Calu3 (cell line): ENCODE measurements around the gene PLCL2. TPM values are rescaled to one million over a fixed set of nuclear protein-coding genes. Genes with fewer than 3 reads are reported as not detected.

ENCODE experiments used
- BruUV-seq: library from RNA; stranded (reverse); fragments of 400-500 nt; replicated peaks from 2 replicates; lab custom pipeline; 2021; lab: Mats Ljungman, UMichigan
- CTCF ChIA-PET: fragments of 300-600 bp; sonication (Branson Sonifier 250); formaldehyde crosslinking; loops from one replicate; lab custom pipeline; 2022; ENCODE audit warnings: antibody characterized with exemption; lab: Charles Lee
- DNase-seq: peaks from one replicate; pipeline ENCODE4 v3.0.0; 2022
- H3K27ac Mint-ChIP-seq: one replicate; pipeline ENCODE4 v1.8.0; 2022; ENCODE audit warnings: mixed read lengths; ENCODE audit not compliant: unreplicated experiment
- H3K27me3 Mint-ChIP-seq: one replicate; pipeline ENCODE4 v1.8.0; 2022; ENCODE audit warnings: mixed read lengths; ENCODE audit not compliant: unreplicated experiment
- H3K36me3 Mint-ChIP-seq: one replicate; pipeline ENCODE4 v1.8.0; 2022; ENCODE audit warnings: mild to moderate bottlenecking, moderate library complexity, mixed read lengths; ENCODE audit not compliant: insufficient read depth, unreplicated experiment
- H3K4me1 Mint-ChIP-seq: one replicate; pipeline ENCODE4 v1.8.0; 2022; ENCODE audit warnings: mild to moderate bottlenecking, low read depth, mixed read lengths; ENCODE audit not compliant: unreplicated experiment
- H3K4me3 Mint-ChIP-seq: one replicate; pipeline ENCODE4 v1.8.0; 2022; ENCODE audit warnings: mild to moderate bottlenecking, low read depth, moderate library complexity, mixed read lengths; ENCODE audit not compliant: unreplicated experiment
- H3K9me3 Mint-ChIP-seq: one replicate; pipeline ENCODE4 v1.8.0; 2022; ENCODE audit warnings: low read depth, mixed read lengths; ENCODE audit not compliant: unreplicated experiment
- CTCF ChIP-seq: fragments of 200-600 bp; IDR thresholded peaks from one replicate; pipeline ENCODE4 v1.8.0; 2022; ENCODE audit warnings: antibody characterized with exemption; ENCODE audit not compliant: unreplicated experiment
- intact Hi-C: fragments of 100-400 bp; cut with micrococcal nuclease; formaldehyde crosslinking; loops from one replicate; pipeline ENCODE4 v1.10.0; 2022; ENCODE audit not compliant: unreplicated experiment
- total RNA-seq: library from RNA; stranded (reverse); gene quantifications from 2 replicates; pipeline ENCODE4 v1.2.3, GENCODE V29; 2022

The PLCL2 gene
- total RNA-seq, 1 experiment from 2014 or later, result 5.8 TPM

- H3K36me3 Mint-ChIP-seq, result no peaks in the 10 kb centered on the region
These were observed 36.7 kb upstream of the PLCL2 start for GRCh38 chr3:16848007-16848406.

GRCh38 chr3:16849229-16849628, 35.5 kb upstream of the PLCL2 start:
- H3K4me1 Mint-ChIP-seq, result no peaks in the 10 kb centered on the region
- intact Hi-C loops, result no loop called here
- H3K9me3 Mint-ChIP-seq, result peaks cover 6% of the 10 kb centered on the region
- CTCF ChIA-PET, result interaction anchor here (0.5 to 0.8 kb wide), 2 partner anchors 190 to 250 kb away, joined by 3 to 7 read pairs; no protein-coding TSS in a partner anchor
- no peak for TF ChIP-seq CTCF
- DNase-seq, result peak; percentile 30
- no peak overlapping the region for H3K4me3 Mint-ChIP-seq
- no peak overlapping the region for H3K27ac Mint-ChIP-seq
- BruUV-seq, result no TSS peak
- H3K36me3 Mint-ChIP-seq, result no peaks in the 10 kb centered on the region
- H3K27me3 Mint-ChIP-seq, result no peaks in the 10 kb centered on the region

More at GRCh38 chr3:16848007-16848406, 36.7 kb upstream of the PLCL2 start:
- BruUV-seq, result no TSS peak
- intact Hi-C loops, result no loop called here
- no peak for DNase-seq
- CTCF ChIA-PET, result no interaction called here
- H3K4me3 Mint-ChIP-seq, result no peak overlapping the region
- H3K4me1 Mint-ChIP-seq, result no peaks in the 10 kb centered on the region
- H3K27me3 Mint-ChIP-seq, result no peaks in the 10 kb centered on the region
- TF ChIP-seq CTCF, result no peak
- no peak overlapping the region for H3K27ac Mint-ChIP-seq
- peaks cover 6% of the 10 kb centered on the region for H3K9me3 Mint-ChIP-seq

- intact Hi-C loops, result no loop called here
- H3K27ac Mint-ChIP-seq, result no peak overlapping the region
- DNase-seq, result no peak
These were observed 35.0 kb upstream of the PLCL2 start for GRCh38 chr3:16849795-16850194.

GRCh38 chr3:16855497-16855896, 29.3 kb upstream of the PLCL2 start:
- H3K9me3 Mint-ChIP-seq, result peaks cover 4% of the 10 kb centered on the region
- no peaks in the 10 kb centered on the region for H3K4me1 Mint-ChIP-seq
- CTCF ChIA-PET, result no interaction called here
- H3K36me3 Mint-ChIP-seq, result no peaks in the 10 kb centered on the region
- TF ChIP-seq CTCF, result no peak
- intact Hi-C loops, result no loop called here
- no peak overlapping the region for H3K4me3 Mint-ChIP-seq
- no peaks in the 10 kb centered on the region for H3K27me3 Mint-ChIP-seq
- H3K27ac Mint-ChIP-seq, result no peak overlapping the region
- no peak for DNase-seq
- no TSS peak for BruUV-seq

More at GRCh38 chr3:16849795-16850194, 35.0 kb upstream of the PLCL2 start:
- H3K27me3 Mint-ChIP-seq, result no peaks in the 10 kb centered on the region
- BruUV-seq, result no TSS peak
- no peaks in the 10 kb centered on the region for H3K4me1 Mint-ChIP-seq
- CTCF ChIA-PET, result interaction anchor here (0.8 kb wide), 1 partner anchor 189 kb away, joined by 7 read pairs; no protein-coding TSS in a partner anchor
- H3K9me3 Mint-ChIP-seq, result peaks cover 6% of the 10 kb centered on the region
- H3K36me3 Mint-ChIP-seq, result no peaks in the 10 kb centered on the region
- H3K4me3 Mint-ChIP-seq, result no peak overlapping the region
- TF ChIP-seq CTCF, result no peak
